T47D (cell line): ENCODE results near the gene LGALS7.

Experiments used
- DNase-seq, 2 experiments: peaks; one replicate each; pipeline versions ENCODE4 v3.0.0 to v3.0.0-alpha.2; 2011 to 2012; ENCODE audit warnings: low read depth in 1 of 2, low spot score in 1 of 2
- JUND ChIP-seq: IDR thresholded peaks from 2 replicates; pipeline ENCODE4 v1.6.1; 2012; ENCODE audit warnings: low read depth
- in situ Hi-C: cut with HindIII; loops from 2 replicates; pipeline ENCODE4 v1.10.0; 2016; ENCODE audit warnings: low sequenced_read_pairs, low pct_unique_long_range_greater_than_20kb

LGALS7 gene

GRCh38 chr19:38745316-38745715, 28.0 kb downstream of the LGALS7 start:
- TF ChIP-seq JUND = no peak
- DNase-seq = no peak
- in situ Hi-C loops = no loop called here

- no peak for DNase-seq
- in situ Hi-C loops = no loop called here
- TF ChIP-seq JUND = no peak
These were observed 28.4 kb downstream of the LGALS7 start for GRCh38 chr19:38744874-38745273.

GRCh38 chr19:38744298-38744681, 29.0 kb downstream of the LGALS7 start, which contains the start of gene CAPN12:
CAPN12 (minus strand) TSS chr19:38744474; CDS start chr19:38744165, 309 bp downstream.
- in situ Hi-C loops = no loop called here
- no peak for TF ChIP-seq JUND
- no peak for DNase-seq

DNA sequence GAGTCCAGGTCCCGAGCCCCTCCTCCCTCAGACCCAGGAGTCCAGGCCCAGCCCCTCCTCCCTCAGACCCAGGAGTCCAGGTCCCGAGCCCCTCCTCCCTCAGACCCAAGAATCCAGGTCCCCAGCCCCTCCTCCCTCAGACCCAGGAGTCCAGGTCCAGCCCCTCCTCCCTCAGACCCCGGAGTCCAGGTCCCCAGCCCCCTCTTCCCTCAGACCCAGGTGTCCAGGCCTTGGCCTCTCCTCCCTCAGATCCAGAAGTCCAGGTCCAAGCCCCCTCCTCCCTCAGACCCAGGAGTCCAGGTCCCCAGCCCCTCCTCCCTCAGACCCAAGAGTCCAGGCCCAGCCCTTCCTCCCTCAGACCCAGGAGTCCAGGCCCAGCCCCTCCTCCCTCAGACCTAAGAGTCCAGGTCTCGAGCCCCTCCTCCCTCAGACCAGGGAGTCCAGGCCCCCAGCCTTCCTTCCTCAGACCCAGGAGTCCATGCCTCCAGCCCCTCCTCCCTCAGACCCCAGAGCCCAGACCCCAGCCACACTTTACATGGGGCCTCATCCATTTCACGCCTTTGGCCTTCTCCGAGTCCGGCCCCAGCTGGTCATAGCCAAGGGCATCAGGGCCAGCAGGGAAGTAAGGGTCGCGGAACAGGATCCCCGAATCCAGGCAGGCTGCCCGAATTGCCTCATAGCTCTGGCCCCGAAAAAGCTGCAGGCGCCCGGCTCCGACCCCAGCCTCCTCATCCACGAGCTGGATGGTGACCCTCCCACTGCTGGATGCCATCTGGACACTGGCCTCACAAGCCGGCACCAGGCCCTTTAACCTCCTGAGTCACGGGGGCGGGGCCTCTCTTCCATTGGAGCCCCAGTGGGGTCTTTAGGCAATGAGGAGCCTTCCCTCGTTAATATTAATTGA, 29.7 kb downstream of the LGALS7 start:
- no peak for TF ChIP-seq JUND
- DNase-seq = no peak
- in situ Hi-C loops = no loop called here

GRCh38 chr19:38742906-38743305, 30.4 kb downstream of the LGALS7 start:
- in situ Hi-C loops = no loop called here
- DNase-seq = no peak
- TF ChIP-seq JUND = no peak

DNA sequence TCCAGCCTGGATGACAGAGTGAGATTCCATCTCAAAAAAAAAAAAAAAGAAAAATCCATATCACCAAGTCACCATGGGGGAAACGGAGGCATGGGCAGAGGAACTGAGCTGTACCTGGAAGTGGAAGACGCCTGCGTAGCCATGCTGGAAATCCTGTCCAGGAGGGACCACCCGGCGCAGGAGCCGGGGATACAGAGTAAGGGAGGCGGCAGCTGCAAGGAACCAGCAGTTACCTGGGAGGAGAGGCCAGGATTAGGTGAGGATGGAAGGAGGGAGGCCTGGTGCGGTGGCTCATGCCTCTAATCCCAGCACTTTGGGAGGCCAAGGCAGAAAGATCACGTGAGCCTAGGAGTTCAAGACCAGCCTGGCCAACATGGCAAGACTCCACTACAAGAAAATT, 31.0 kb downstream of the LGALS7 start:
- in situ Hi-C loops = no loop called here
- no peak for DNase-seq
- no peak for TF ChIP-seq JUND

GRCh38 chr19:38741670-38742069, 31.6 kb downstream of the LGALS7 start:
- TF ChIP-seq JUND = no peak
- no peak for DNase-seq
- in situ Hi-C loops = no loop called here

DNA sequence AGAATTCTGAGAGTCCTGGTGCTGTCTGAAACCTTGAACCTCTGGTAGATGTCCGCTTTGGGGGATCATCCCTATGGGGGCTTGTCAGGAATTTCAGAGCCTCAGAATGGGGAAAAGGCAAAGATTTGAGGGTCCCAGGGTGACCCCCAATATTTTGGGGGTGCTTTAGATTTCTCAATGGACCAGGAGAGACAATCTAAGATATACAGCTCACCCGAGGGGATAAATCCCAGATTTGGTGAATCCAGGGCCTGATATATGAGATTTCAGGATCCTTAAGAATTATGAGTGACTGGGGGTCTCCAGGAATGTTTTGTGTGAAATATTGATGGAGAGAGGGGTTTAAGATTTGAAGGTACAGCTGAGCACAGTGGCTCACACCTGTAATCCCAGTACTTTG, 32.4 kb downstream of the LGALS7 start:
- no peak for DNase-seq
- in situ Hi-C loops = no loop called here
- TF ChIP-seq JUND = no peak

DNA sequence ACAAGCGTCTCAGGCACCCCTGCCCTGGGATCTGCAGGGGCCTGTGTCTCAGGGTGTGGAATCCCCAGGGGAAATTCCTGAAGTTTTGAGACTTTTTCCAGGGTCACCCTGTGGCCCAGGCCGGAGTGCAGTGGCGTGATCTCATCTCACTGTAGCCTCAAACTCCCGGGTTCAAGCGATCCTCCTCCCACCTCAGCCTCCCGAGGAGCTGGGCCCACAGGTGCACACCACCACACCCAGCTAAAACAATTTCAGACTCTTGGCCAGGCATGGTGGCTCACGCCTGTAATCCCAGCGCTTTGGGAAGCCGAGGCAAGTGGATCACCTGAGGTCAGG, 33.1 kb downstream of the LGALS7 start:
- in situ Hi-C loops = no loop called here
- no peak for DNase-seq
- no peak for TF ChIP-seq JUND

GRCh38 chr19:38739440-38740256, 33.7 kb downstream of the LGALS7 start:
- no peak for TF ChIP-seq JUND
- in situ Hi-C loops = no loop called here
- DNase-seq = no peak

DNA sequence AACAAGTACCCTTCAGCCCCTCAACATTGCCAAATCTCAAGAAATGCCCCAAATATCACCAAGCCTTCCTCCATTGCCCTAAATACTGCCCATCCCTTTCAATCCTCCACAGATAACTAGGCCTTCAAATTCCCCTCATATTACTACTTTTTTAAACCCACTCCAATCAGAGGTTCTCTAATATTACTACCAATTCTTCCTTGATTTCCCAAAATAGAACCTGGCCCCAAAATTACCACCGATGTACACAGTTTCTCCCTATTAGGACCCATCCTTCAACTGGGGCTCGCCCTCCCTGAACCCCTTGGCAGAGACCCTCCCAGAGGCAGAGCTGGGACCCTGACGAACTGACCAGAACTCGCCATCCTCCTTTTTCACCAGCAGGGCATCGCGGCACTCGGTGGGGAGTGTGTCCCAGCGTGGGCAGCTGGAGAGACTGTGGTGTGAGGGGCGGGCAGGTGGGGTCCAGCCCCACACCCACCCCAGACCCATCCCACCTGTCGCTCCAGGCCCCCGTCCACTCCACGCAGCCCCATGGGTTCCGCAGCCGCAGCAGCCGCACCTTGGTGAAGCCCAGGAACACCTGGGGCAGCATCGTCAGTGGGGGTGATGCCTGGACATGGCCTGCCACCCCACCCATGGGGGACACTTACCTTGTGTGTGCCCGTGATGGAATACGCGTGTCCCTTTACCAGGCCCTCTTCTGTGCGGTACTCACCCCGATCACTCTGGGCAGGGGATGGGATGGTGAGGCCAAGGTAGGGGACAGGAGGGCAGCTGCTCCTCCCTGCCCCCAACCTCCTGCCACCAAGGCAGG, 35.2 kb downstream of the LGALS7 start:
- DNase-seq = no peak
- TF ChIP-seq JUND = no peak
- in situ Hi-C loops = no loop called here

DNA sequence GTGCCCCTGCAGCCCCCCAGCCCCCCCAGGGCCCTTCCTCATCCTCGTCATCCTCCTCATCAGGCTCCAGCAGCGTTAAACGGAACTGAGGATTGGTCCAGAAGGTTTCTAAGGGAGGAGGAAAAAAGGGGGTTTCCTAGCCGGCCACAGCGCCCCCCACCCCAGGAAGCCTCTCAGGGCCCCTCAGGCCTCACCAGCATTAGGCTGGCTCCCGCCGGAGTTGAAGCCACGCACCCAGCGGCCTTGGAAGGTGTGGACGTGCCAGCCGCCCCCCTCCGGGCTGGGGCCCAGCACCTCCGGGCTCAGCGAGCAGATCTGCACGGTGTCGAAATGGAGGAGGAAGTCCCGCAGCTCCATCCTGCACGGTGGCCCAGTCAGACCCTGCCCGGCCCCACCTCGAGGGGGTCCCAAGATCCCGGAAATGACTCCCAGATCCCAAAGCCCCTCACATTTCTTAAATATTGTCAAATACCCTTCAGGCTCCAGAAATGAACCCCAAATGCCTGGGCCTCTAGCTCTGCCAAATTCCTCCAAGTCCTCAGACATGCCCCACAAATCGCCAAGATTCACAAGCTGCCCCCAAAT, 35.9 kb downstream of the LGALS7 start:
- in situ Hi-C loops = no loop called here
- DNase-seq = no peak
- no peak for TF ChIP-seq JUND
